Epidermal melanocyte (primary cell): ENCODE results near the gene TTBK2.
"Not testable (repeated sequence)": the region's sequence is repeated elsewhere in the genome, so short reads cannot be mapped to it uniquely, and the experiment has no call there.

Experiments used
- DNase-seq: peaks from one replicate; pipeline ENCODE4 v3.0.0; 2011; ENCODE audit warnings: low spot score; ENCODE audit not compliant: insufficient read length

TTBK2 gene

DNA sequence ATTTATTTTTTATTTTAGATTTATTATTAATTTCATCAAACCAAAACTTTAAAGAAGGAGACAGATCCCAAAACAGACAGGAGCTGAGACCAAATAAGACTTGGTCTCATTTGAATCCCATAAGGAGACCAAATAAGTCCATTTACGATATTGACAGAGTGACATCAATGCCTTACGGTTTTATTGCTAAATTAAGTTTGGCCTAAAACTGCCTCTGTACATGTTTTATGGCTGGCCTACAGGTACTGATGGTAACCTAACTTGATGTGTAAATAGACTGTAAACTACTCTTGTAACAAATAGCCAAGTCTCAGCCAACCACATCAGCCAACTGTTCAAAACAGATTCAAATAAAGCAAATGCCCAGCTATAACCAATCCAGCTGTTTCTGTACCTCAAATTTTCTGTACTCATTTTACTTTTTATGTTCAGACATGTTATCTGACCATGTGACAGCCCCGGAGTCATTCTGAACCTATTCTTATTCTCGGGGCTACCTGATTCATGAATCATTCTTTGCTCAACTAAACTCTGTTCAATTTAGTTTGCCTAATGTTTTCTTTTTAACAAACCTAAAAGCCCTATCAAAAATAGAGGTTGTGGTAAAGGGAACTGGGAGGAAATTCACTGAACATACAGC lies 94.2 kb downstream of the TTBK2 start:
- no peak for DNase-seq

DNA sequence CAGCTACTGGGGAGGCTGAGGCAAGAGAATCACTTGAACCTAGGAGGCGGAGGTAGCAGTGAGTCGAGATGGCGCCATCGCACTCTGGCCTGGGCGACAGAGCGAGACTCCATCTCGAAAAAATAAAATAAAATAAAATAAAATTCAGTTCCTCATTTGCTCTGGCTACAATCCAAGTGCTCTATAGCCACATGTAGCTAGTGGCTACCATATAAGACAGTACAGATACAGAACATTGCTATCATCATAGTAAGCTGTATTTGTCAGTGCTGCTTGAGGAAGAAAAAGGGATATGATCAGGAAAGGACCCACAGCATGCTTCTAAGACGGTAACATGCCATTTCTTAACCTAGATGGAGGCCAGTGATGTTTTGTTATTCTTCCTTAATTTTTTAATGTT lies 95.0 kb downstream of the TTBK2 start:
- DNase-seq = no peak

DNA sequence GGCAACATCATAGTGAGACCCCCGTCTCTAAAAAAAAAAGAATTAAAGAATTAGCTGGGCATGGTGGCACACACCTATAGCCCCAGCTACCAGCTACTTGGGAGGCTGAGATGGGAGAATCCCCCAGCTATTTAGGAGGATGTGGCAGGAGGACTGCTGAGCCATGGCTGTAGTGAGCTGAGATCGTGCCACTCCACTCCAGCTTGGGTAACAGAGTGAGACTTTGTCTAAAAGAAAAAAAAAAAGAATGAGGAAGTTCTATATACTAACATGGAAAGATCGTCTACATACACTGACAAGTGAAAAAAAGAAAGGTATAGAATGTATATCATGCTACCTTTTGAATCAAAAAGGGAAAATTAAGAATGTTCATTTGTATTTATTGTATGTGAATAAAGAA lies 99.8 kb downstream of the TTBK2 start:
- no peak for DNase-seq

DNA sequence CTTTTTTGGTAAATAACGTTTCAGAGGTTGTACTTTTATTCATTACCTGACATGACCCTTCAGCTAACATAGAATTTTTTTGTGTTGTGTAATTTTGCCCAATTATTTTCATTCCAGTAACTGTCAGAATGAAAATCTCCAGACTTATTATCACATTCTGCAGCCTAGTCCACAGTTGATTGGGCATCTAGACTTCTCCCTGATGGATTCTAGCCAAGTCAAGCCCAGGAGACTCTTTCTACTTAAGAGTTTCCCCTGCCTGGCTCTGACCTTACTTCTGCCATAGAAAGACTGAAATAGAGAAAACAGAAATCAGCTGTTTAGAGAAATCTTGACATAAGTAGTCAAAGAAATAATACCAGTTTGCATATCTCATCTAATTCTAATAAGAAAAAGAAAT lies 100.8 kb downstream of the TTBK2 start:
- no peak for DNase-seq

DNA sequence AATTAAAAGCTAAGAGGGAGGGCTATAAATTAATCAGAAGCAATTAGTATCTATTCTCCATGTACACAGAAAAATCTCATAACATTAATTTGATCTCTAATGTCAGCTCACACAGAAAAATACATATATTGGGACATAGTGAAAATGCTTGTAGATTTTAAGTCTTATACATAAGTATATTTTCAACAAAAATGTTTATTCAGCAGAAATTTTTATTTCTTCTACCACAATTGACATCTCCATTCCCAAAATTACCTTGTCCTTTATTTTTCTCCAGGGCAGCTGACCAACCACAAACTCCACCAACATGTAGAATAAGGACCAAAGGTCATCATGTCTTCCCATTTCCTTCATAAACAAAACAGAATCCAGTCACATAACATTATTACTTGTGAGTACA lies 109.1 kb downstream of the TTBK2 start:
- no peak for DNase-seq

DNA sequence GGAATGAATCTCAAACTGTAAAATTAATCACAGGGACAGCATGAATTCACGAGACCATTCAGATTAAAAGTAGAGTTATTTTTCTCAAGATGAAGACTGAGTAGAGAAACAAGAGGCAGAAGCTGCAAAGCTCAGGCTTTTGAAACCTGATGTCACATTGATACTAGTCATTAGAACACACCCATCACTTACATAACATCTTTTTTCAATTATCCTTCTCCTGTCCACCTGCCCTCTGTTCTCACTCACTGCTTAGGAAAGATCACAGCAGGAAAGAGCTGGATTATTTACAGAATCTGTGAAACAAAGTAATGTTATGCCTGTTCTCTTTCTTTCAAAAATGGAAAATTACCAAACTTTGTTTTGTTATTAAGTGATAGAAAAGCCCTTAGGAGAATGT lies 111.7 kb downstream of the TTBK2 start:
- DNase-seq = no peak

DNA sequence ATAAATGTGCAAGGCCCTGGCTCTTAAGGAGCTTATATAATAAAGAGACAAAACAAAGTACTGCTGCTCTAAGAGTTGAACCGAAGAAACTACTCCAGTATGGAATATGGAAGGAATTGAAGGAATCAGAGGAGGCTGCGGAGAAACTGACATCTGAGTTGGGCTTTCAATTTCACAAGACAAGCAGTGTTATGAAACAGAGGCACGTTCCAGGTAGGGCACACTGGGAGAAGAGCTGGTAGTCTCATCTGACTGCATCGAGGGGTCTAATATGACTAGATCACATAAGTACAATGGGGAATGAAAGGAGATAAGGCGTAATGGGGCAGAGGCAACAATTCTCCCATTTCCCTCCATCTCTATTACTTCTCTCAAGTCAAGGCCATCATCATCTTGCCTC lies 115.3 kb downstream of the TTBK2 start:
- DNase-seq = no peak

DNA sequence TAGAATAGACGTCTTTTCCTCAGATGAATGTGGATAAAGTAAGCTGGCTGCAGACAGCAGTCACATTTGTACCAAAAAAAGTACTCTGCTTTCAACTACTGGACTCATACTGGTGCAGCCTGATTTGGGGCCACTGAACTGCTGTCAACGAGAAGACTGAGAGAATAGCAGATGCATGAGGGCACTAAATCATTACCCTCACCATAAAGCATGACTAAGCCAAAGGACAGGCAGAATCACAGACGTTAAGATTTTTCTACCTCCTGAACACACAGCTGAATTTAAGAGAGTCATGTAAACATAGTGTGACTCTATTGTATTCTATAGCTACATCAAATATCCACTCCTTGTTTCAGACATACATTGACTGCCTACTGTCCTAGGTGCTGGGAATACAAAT lies 115.8 kb downstream of the TTBK2 start:
- DNase-seq = no peak

DNA sequence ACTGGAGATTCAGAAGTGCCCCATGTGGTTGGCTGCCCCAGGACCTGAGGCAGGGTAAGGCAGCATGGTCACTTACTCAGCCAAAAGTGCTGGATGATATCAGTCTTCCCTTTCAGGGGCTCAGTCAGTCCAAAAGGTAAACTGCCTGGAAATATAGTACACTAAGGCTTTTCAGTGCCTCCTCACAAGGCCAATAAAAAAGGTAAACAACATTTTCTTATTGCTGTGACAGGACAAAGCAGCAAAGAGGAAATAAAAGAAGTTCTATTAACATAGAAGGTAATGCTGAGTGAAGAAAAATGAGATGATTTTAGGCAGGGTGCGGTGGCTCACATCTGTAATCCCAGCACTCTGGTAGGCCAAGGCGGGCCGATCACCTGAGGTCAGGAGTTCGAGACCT lies 117.1 kb downstream of the TTBK2 start:
- DNase-seq = no peak

DNA sequence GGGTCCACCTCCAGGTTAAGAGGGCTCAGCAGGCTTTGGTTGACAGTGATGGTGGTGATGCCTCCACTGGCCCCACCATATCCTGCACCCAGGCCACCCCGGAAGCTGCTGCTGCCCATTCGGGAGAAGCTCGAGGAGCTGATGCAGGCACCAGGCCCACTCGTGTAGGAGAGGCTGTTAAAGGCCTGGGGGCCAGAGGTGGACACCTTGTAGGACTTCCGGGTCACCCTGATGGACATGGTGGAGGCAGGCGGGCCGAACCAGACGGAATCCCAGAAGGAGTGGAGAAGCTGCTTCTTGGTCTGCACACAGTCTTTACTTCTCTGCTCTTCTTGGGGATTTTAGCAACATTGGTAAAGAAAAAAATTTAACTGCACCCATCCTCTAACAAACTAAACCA lies 118.4 kb downstream of the TTBK2 start:
- no peak for DNase-seq

DNA sequence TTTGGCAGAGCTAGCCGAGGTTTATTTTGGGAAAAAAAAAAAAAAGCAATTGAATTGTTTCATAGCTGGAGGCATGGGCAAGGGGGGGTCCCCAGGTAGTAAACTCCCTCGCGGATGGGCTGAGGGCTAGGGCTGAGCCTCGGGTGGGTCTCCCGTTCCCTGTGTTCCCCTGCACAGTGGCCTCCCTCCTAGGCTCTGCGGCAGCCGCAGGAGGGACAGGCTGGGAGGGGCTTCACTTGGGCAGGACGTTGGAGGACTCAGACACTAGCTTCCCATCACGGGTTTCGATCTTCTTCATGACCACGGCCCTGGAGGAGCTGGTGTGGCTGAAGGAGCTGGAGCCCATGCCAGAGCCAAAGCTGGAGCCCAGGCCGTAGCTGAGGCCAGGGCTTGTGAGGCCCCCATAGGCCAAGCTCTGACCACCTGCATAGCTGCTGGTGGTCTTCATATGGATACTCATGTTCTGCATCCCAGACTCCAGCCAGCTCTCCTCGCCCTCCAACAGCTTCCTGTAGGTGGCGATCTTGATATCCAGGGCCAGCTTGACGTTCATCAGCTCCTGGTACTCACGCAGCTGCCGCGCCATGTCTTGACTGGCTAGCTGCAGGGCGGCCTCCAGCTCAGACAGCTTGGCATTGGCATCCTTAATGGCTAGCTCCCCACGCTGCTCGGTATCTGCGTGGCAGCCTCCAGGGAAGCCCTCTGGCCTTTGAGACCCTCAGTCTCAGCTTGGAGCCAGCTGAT lies 119.7 kb downstream of the TTBK2 start:
- DNase-seq = no peak

DNA sequence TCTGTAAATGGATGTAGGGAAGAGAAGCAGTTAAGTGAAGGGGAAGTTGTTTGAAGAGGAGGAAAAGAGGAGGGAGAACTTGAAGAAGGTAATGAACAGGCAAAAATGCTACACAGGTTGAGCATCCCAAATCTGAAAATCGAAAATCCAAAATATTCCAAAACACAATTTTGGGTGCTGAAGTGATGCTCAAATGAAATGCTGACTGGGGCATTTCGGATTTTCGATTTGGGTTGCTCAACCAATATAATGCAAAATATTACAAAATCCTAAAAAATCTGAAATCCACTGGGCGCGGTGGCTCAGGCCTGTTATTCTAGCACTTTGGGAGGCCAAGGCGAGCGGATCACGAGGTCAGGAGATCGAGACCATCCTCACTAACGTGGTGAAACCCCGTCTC lies 121.8 kb downstream of the TTBK2 start:
- DNase-seq = no peak

DNA sequence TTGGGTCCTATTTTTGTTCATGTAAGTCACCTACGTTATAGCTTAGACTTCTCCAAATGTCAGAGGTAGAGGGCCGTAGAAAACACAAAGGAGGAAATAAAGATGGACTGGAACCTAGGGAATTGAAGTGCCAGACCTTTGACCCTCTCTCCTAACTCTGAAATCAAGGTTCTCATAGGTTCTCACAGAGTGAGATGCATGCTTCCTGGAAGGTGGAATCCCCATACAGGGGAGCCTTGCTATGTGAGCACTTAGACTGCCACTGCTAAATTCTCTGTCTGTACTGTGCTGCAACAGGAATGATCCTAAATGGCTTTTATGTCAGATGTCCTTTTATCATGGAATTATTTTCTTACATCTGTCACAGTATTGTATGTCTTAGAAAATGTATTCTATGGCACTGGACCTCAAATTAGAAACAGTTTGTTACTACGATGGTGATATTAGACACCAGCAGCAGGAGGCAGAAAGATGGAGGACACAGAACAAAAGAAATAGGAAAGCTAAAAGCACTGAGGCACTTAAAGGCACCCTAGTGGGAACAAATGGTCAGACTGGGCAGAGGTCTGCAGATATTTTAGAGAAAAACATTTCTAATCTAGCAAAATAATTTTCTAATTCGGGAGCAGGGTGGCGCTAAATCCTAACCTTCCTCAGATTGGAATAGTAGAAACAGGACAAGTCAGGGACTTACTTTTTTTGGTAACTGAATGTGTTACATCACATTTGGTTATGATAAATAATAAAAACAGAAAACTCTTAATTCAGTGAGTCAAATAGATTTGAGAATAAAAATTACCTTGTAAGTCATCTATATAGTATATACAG lies 123.4 kb downstream of the TTBK2 start:
- no peak for DNase-seq

DNA sequence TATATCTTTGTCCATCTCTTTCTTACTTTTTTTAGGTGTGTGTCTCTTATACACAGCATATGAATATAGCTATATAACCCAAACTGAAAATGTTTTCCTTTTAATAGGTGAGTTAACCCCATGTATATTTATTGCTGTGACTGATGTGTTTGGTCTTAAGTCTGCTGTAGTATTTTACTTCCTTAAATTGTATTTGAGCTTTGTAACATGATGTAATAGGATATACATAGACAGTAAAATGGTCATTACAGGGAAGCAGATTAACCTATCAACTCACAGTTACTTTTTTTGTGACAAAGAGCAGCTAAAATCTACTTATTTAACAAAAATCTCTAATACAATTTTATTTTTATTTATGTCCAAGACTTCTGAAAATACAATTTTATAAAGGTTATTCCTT lies 131.9 kb downstream of the TTBK2 start:
- no peak for DNase-seq

DNA sequence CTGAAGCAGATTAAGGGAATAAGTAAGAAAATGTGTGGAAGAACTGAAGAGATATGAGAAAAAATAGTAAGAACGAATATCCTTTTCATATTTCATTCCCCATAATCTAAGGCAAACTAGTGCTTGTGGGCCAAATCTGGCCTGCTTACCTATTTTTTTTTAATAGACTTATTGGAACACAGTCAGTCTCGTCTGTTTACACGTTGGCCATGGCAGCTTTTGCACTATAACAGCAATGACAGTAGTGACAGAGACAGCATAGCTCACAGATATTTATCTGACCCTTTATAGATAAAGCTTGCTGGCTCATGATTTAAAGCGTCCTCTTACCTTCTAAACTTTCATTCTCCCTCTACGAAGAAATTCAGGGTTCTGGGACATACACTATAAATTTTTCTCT lies 133.6 kb downstream of the TTBK2 start:
- DNase-seq = no peak

DNA sequence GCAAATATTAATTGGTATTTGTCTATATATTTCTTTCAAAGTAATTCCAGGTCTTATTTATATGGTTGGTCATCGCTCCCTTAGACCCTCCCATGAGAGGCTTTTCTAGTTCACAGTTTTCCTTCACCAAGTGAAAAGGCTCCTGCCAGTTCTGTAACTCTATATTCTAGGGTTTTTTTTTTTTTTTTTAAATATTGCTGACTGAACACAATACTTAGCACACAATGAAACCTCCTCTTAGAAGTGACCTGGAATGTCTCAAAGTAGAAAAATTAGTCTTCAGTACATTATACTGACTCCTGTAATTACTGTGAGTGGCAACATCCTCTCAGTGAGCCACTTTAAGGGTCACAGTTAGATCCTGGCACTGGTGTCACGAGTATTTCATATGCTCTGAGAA lies 135.0 kb downstream of the TTBK2 start:
- DNase-seq = no peak

DNA sequence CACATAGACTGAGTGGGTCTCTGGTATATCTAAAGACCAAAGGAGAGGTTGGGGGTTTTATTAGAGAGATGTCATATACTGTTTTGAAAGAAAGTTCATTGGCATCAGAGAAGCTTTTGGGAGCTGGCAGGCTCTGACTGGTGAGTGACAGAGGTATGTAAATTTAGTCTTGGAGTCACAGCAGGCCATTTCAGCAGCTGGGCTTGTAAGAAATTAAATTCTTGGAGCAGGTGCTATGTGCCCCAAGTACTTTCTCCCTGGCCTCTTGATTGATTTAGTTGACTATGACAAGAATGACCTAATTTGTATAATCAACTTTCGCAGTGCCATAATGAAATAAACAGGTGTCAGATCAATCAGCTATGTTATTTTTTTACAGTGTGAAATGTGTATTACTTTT lies 135.9 kb downstream of the TTBK2 start:
- no peak for DNase-seq

DNA sequence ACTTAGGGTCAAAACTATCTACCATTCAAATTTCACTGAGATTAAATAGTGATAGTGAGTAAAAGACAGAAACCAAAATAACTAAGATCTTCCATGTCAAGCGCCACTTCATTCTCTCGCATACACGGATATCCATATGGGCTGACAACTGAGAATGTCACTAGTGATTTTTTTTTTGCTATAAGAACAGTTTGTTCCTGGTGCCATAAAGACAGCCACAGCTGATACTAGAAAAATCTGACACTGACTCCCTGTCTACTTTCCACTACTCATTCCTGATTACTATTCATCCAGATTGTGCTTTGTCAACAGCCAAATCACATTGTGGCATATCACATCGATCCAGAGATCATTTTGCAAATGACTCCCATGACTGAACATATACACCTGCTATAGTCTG lies 137.9 kb downstream of the TTBK2 start:
- no peak for DNase-seq

DNA sequence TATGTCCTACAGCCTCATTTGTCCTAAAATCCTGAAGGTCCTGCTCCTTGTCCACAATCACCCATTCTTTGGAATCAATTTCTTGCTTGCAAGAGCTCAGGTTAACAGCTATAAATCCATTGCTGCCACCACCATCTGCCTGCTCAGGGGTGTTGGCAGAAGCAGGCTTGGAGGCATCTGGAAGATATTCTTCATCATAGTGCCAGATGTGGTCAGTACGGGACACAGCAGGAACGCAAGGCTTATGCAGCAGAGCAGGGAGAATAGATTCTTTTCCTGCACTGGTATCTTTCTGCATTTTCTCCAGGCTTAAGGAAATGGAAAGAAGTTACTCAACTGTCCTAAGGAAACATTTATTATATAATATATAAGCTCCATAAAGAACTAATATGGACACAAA lies 145.2 kb downstream of the TTBK2 start:
- DNase-seq = no peak

DNA sequence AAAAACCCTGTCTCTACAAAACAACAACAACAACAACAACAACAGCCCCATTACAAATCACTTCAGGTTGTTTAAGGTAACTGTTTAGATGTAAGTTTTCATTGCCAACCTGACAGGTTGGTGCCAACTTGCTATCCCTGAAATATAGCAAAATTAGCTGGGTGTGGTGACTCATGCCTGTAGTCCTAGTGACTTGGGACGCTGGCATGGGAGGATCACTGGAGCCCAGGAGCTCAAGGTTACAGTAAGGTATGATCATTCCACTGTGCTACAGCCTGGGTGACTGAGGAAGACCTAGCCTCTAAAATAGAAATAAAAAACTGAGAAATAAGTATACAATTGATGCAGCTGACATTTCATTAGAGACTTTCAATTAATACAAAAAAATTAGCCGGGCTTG lies 147.7 kb downstream of the TTBK2 start:
- no peak for DNase-seq

DNA sequence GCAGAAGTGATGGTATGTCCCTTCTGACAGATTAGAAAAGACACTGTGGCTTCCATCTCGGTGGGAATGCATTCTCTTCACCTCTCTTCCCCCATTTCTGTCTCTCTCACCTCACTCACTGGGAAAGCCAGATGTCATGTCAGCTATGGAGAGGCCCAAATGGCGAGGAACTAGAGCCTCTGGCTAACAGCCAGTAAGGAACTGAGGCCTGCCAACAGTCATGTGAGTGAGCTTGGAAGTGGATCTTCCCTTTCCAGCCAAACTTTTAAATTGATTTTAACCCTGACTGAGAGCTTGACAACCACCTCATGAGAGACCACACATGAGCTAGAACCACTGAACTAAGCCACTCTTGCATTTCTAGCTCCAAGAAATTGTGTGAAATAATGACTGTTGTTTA lies 148.4 kb downstream of the TTBK2 start:
- DNase-seq = no peak

DNA sequence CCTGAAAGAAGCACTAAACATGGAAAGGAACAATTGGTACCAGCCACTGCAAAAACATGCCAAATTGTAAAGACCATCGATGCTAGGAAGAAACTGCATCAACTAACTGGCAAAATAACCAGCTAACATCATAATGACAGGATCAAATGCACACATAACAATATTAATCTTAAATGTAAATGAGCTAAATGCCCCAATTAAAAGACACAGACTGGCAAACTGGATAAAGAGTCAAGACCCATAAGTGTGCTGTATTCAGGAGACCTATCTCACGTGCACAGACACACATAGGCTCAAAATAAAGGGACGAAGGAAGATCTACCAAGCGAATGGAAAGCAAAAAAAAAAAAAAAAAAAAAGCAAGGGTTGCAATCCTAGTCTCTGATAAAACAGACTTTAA lies 154.5 kb downstream of the TTBK2 start:
- not testable (repeated sequence) for DNase-seq
